A673 (cell line): ENCODE measurements around the gene TMEM169.

Experiments used
- CTCF ChIP-seq: fragments of 300-800, 200-600 bp; sonication (generic); conservative IDR thresholded peaks from 2 replicates; pipeline ENCODE4 v1.5.1; 2017; ENCODE audit warnings: low read depth, mild to moderate bottlenecking, antibody characterized with exemption, low read length, moderate library complexity, mixed read lengths
- EZH2 ChIP-seq: fragments of 200-600 bp; sonication (generic); IDR thresholded peaks from 2 replicates; pipeline ENCODE4 v1.6.1; 2017; ENCODE audit warnings: borderline replicate concordance, low read depth, mild to moderate bottlenecking, mixed read lengths, antibody characterized with exemption, low read length; ENCODE audit not compliant: poor library complexity, severe bottlenecking

GRCh38 chr2:216069028-216069427, 12.7 kb upstream of the TMEM169 start:
- TF ChIP-seq CTCF = no peak
- TF ChIP-seq EZH2 = no peak
